Lung (tissue), 12 donors: ENCODE data around the gene THAP8. TPM values are rescaled to one million over a fixed set of nuclear protein-coding genes. Genes with fewer than 3 reads are reported as not detected.

Experiments
- ATAC-seq: fragments of 200-7000 bp; cut with Tn5 transposase; one replicate; pipeline ENCODE4 v1.9.1; 2020; ENCODE audit warnings: moderate number of reproducible peaks; ENCODE audit not compliant: insufficient read depth, low FRiP score
- DNase-seq, 3 donors: peaks; one replicate each; pipeline ENCODE4 v3.0.0-alpha.2; 2013 to 2017
- H3K27ac ChIP-seq, 2 donors: one replicate each; pipeline ENCODE4 v1.5.1; 2013; ENCODE audit warnings: mild to moderate bottlenecking in 2 of 2, moderate library complexity in 2 of 2, control low read depth in 1 of 2, inconsistent platforms in 1 of 2, low read depth in 1 of 2, low read length in 1 of 2
- H3K27me3 ChIP-seq, 3 donors: one replicate each; pipeline ENCODE4 v1.5.1; 2013; ENCODE audit warnings: low read length in 2 of 3; ENCODE audit not compliant: control insufficient read depth in 3 of 3, insufficient read depth in 3 of 3
- H3K36me3 ChIP-seq, 4 donors: one replicate each; pipeline ENCODE4 v1.5.1; 2013; ENCODE audit warnings: low read length in 4 of 4, mild to moderate bottlenecking in 1 of 4, moderate library complexity in 1 of 4; ENCODE audit not compliant: control insufficient read depth in 4 of 4, insufficient read depth in 4 of 4
- H3K4me1 ChIP-seq, 5 donors: one replicate each; pipeline ENCODE4 v1.5.1; 2013; ENCODE audit warnings: low read length in 5 of 5, mild to moderate bottlenecking in 2 of 5, moderate library complexity in 1 of 5; ENCODE audit not compliant: control insufficient read depth in 5 of 5, insufficient read depth in 5 of 5
- H3K4me3 ChIP-seq: one replicate; pipeline ENCODE4 v1.5.1; 2013; ENCODE audit warnings: mild to moderate bottlenecking, control low read depth, moderate library complexity
- H3K9ac ChIP-seq, 2 donors: one replicate each; pipeline ENCODE4 v1.5.1; 2013; ENCODE audit warnings: low read length in 2 of 2, control low read depth in 1 of 2; ENCODE audit not compliant: insufficient read depth in 1 of 2
- H3K9me3 ChIP-seq, 4 donors: one replicate each; pipeline ENCODE4 v1.5.1; 2013; ENCODE audit warnings: low read length in 3 of 4, mild to moderate bottlenecking in 1 of 4, moderate library complexity in 1 of 4; ENCODE audit not compliant: control insufficient read depth in 4 of 4, insufficient read depth in 3 of 4
- WGBS, 2 donors: extraction: QIAGEN DNeasy Blood & Tissue Kit; methylation state at CpG; one replicate each; pipeline ENCODE4 v1.1.7; 2013; 5-methylcytosine and 5-hydroxymethylcytosine counted together
- polyA plus RNA-seq, 2 donors: library from polyadenylated mRNA; stranded (reverse); fragments of 200-250 nt; gene quantifications; one replicate each; pipeline ENCODE4 v1.2.1, GENCODE V29; 2013
- total RNA-seq, 2 donors: library from RNA; depleted of rRNA in 1 of 2; stranded (reverse); fragments of >200 nt in 1 of 2; gene quantifications; one replicate each; pipeline ENCODE4 v1.2.1, GENCODE V29; 2014 to 2021
- TF ChIP-seq, protein P1 (sequence below): IDR thresholded peaks from 2 replicates; pipeline ENCODE4 v1.5.1; 2012; ENCODE audit warnings: mild to moderate bottlenecking; ENCODE audit errors: control extremely low read depth, extremely low read depth
- donor health status: control.
- donor health status: control.
- donor health status: Bipolar disorder and iron deficiency.
- donor health status: healthy.
- donor health status: DM: yes; HTN: yes; CAD: no.

THAP8 gene
- total and polyA plus RNA-seq, 4 donors, result 4.1 to 6.4 (median 5.5) TPM

- DNase-seq, result no peak
- ATAC-seq, result no peak
- H3K36me3 ChIP-seq, result peaks cover 0 to 7% (median 0%) of the 10 kb centered on the region in 4 donors
- H3K4me3 ChIP-seq, result no peak overlapping the region
- no peak overlapping the region for H3K27ac ChIP-seq
- no peaks in the 10 kb centered on the region for H3K4me1 ChIP-seq
- TF ChIP-seq, protein P1, sequence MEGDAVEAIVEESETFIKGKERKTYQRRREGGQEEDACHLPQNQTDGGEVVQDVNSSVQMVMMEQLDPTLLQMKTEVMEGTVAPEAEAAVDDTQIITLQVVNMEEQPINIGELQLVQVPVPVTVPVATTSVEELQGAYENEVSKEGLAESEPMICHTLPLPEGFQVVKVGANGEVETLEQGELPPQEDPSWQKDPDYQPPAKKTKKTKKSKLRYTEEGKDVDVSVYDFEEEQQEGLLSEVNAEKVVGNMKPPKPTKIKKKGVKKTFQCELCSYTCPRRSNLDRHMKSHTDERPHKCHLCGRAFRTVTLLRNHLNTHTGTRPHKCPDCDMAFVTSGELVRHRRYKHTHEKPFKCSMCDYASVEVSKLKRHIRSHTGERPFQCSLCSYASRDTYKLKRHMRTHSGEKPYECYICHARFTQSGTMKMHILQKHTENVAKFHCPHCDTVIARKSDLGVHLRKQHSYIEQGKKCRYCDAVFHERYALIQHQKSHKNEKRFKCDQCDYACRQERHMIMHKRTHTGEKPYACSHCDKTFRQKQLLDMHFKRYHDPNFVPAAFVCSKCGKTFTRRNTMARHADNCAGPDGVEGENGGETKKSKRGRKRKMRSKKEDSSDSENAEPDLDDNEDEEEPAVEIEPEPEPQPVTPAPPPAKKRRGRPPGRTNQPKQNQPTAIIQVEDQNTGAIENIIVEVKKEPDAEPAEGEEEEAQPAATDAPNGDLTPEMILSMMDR, result no peak
- no peaks in the 10 kb centered on the region for H3K27me3 ChIP-seq
- H3K9me3 ChIP-seq, result no peaks in the 10 kb centered on the region
- no peak overlapping the region for H3K9ac ChIP-seq
- WGBS, 2 donors, result 92 to 97% methylated on average over 5 of the region's 5 CpGs
Observed at GRCh38 chr19:36089847-36090246, 35.8 kb upstream of the THAP8 start.

DNA sequence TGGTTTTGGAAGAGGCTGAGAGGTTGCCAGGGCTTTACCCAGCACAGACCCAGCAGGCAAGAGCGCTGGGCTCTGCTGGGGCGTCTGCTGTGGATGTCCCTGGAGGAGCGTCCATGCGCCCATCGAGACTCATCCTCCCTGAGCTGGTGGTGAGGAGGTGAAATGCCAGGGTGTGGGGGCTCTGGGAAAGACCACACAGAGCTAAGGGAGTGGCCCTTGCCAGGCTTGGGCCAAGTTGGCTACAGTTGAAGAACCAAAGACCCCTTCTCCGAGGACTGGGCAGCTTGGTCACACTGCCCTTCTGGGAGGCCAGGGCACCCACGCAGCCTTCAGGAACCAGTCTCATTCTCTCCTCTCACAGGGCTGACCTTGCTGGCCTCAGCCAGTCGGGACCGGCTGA is 32.2 kb upstream of the THAP8 start:
- DNase-seq, result no peak
- WGBS, 2 donors, result 97% methylated on average over 9 of the region's 9 CpGs
- ATAC-seq, result no peak
- H3K4me1 ChIP-seq, result no peaks in the 10 kb centered on the region
- TF ChIP-seq, protein P1, result no peak
- H3K9me3 ChIP-seq, result peaks cover 0 to 2% (median 0%) of the 10 kb centered on the region in 4 donors
- no peak overlapping the region for H3K9ac ChIP-seq
- H3K27me3 ChIP-seq, result no peaks in the 10 kb centered on the region
- peaks cover 0 to 9% (median 4%) of the 10 kb centered on the region in 4 donors for H3K36me3 ChIP-seq
- no peak overlapping the region for H3K4me3 ChIP-seq
- no peak overlapping the region for H3K27ac ChIP-seq

GRCh38 chr19:36084231-36085009 is 30.3 kb upstream of the THAP8 start:
- no peak overlapping the region for H3K9ac ChIP-seq
- WGBS, 2 donors, result 96 to 98% methylated on average over 12 of the region's 12 CpGs
- H3K27ac ChIP-seq, result no peak overlapping the region
- peaks cover 0 to 2% (median 0%) of the 10 kb centered on the region in 4 donors for H3K9me3 ChIP-seq
- H3K4me3 ChIP-seq, result no peak overlapping the region
- no peaks in the 10 kb centered on the region for H3K4me1 ChIP-seq
- TF ChIP-seq, protein P1, result no peak
- ATAC-seq (no peak), DNase-seq (no peak)
- peaks cover 0 to 9% (median 4%) of the 10 kb centered on the region in 4 donors for H3K36me3 ChIP-seq
- H3K27me3 ChIP-seq, result no peaks in the 10 kb centered on the region
